OCI-LY1 (cell line): ENCODE results near the gene ACTL7B.

Experiments
- EZH2 ChIP-seq: fragments of 200-600 bp; sonication (generic), shearing (Covaris generic); IDR thresholded peaks from 2 replicates; pipeline ENCODE4 v1.8.0; 2017; ENCODE audit warnings: borderline replicate concordance, mixed run types, mild to moderate bottlenecking, antibody characterized with exemption, low read length, moderate library complexity, mixed read lengths
- TF ChIP-seq, protein P1 (sequence below): fragments of 200-600 bp; sonication (generic), shearing (Covaris generic); IDR thresholded peaks from 2 replicates; pipeline ENCODE4 v1.5.1; 2017; ENCODE audit warnings: mild to moderate bottlenecking, antibody characterized with exemption, low read length, moderate library complexity, mixed read lengths

GRCh38 chr9:108900176-108900575 lies 44.4 kb upstream of the ACTL7B start:
- TF ChIP-seq, protein P1, sequence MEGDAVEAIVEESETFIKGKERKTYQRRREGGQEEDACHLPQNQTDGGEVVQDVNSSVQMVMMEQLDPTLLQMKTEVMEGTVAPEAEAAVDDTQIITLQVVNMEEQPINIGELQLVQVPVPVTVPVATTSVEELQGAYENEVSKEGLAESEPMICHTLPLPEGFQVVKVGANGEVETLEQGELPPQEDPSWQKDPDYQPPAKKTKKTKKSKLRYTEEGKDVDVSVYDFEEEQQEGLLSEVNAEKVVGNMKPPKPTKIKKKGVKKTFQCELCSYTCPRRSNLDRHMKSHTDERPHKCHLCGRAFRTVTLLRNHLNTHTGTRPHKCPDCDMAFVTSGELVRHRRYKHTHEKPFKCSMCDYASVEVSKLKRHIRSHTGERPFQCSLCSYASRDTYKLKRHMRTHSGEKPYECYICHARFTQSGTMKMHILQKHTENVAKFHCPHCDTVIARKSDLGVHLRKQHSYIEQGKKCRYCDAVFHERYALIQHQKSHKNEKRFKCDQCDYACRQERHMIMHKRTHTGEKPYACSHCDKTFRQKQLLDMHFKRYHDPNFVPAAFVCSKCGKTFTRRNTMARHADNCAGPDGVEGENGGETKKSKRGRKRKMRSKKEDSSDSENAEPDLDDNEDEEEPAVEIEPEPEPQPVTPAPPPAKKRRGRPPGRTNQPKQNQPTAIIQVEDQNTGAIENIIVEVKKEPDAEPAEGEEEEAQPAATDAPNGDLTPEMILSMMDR = no peak
- TF ChIP-seq EZH2 = no peak
